H9 (cell line): Measurements from ENCODE around the gene UCHL1. TPM values are rescaled to one million over a fixed set of nuclear protein-coding genes. Genes with fewer than 3 reads are reported as not detected.

Source experiments
- DNase-seq: peaks from one replicate; pipeline ENCODE4 v3.0.0-alpha.2; 2017
- H2AFZ ChIP-seq: one replicate; pipeline ENCODE4 v1.6.1; 2013; ENCODE audit warnings: mild to moderate bottlenecking, low read length, control low read depth, moderate library complexity
- H2AK5ac ChIP-seq: 2 replicates; pipeline ENCODE4 v1.6.1; 2013; ENCODE audit warnings: low read length, control low read depth, mixed read lengths; ENCODE audit not compliant: insufficient read length
- H2BK120ac ChIP-seq: one replicate; pipeline ENCODE4 v1.6.1; 2013; ENCODE audit warnings: low read depth, mild to moderate bottlenecking, low read length, control low read depth, inconsistent platforms; ENCODE audit not compliant: poor library complexity, severe bottlenecking
- H2BK12ac ChIP-seq: 2 replicates; pipeline ENCODE4 v1.6.1; 2013; ENCODE audit warnings: low read length, control low read depth, mixed read lengths, low read depth; ENCODE audit not compliant: insufficient read length
- H2BK15ac ChIP-seq: 2 replicates; pipeline ENCODE4 v1.6.1; 2013; ENCODE audit warnings: low read depth, low read length, control low read depth
- H2BK20ac ChIP-seq: one replicate; pipeline ENCODE4 v1.6.1; 2013; ENCODE audit warnings: low read depth, mild to moderate bottlenecking, low read length, control low read depth, inconsistent platforms; ENCODE audit not compliant: poor library complexity, severe bottlenecking
- H2BK5ac ChIP-seq: 2 replicates; pipeline ENCODE4 v1.6.1; 2013; ENCODE audit warnings: low read length, control low read depth, mixed read lengths; ENCODE audit not compliant: insufficient read length
- H3K14ac ChIP-seq: 2 replicates; pipeline ENCODE4 v1.6.1; 2013; ENCODE audit warnings: low read length, control low read depth; ENCODE audit not compliant: insufficient read depth
- H3K18ac ChIP-seq: 2 replicates; pipeline ENCODE4 v1.6.1; 2013; ENCODE audit warnings: low read depth, mild to moderate bottlenecking, mixed read lengths, low read length, control low read depth; ENCODE audit not compliant: insufficient read length
- H3K23ac ChIP-seq: 2 replicates; pipeline ENCODE4 v1.6.1; 2013; ENCODE audit warnings: low read length, control low read depth, mixed read lengths, low read depth; ENCODE audit not compliant: insufficient read length
- H3K23me2 ChIP-seq: 2 replicates; pipeline ENCODE4 v1.6.1; 2013; ENCODE audit warnings: low read depth, mild to moderate bottlenecking, mixed read lengths, low read length, control low read depth; ENCODE audit not compliant: insufficient read length, poor library complexity, severe bottlenecking
- H3K27ac ChIP-seq: 2 replicates; pipeline ENCODE4 v1.5.1; 2013; ENCODE audit warnings: low read length, control low read depth, mixed read lengths, low read depth; ENCODE audit not compliant: insufficient read length
- H3K27me3 ChIP-seq: 2 replicates; pipeline ENCODE4 v1.6.1; 2013; ENCODE audit warnings: low read length, control low read depth, inconsistent platforms; ENCODE audit not compliant: insufficient read depth
- H3K4ac ChIP-seq: 2 replicates; pipeline ENCODE4 v1.6.1; 2013; ENCODE audit warnings: low read depth, mild to moderate bottlenecking, control low read depth, inconsistent platforms, low read length, moderate library complexity
- H3K4me1 ChIP-seq: 2 replicates; pipeline ENCODE4 v1.6.1; 2013; ENCODE audit warnings: low read length, control low read depth, inconsistent platforms; ENCODE audit not compliant: insufficient read depth
- H3K4me2 ChIP-seq: 2 replicates; pipeline ENCODE4 v1.6.1; 2013; ENCODE audit warnings: low read length, control low read depth, mixed read lengths; ENCODE audit not compliant: insufficient read length, insufficient read depth
- H3K56ac ChIP-seq: 2 replicates; pipeline ENCODE4 v1.6.1; 2013; ENCODE audit warnings: low read depth, mild to moderate bottlenecking, mixed read lengths, low read length, control low read depth; ENCODE audit not compliant: insufficient read length
- H3K79me1 ChIP-seq: 2 replicates; pipeline ENCODE4 v1.6.1; 2013; ENCODE audit warnings: low read depth, mild to moderate bottlenecking, moderate library complexity, low read length, control low read depth, inconsistent platforms; ENCODE audit not compliant: insufficient read depth, poor library complexity, severe bottlenecking
- H3K79me2 ChIP-seq: 2 replicates; pipeline ENCODE4 v1.6.1; 2013; ENCODE audit warnings: low read length, control low read depth, inconsistent platforms; ENCODE audit not compliant: insufficient read depth
- H3K9ac ChIP-seq: 2 replicates; pipeline ENCODE4 v1.6.1; 2013; ENCODE audit warnings: low read length, control low read depth, mixed read lengths; ENCODE audit not compliant: insufficient read length; ENCODE audit errors: extremely low read depth
- H3K9me3 ChIP-seq: one replicate; pipeline ENCODE4 v1.6.1; 2013; ENCODE audit warnings: low read depth, low read length, inconsistent platforms; ENCODE audit not compliant: control insufficient read depth
- H3T11ph ChIP-seq: one replicate; pipeline ENCODE4 v1.6.1; 2013; ENCODE audit warnings: mild to moderate bottlenecking, low read length, control low read depth, inconsistent platforms
- H4K20me1 ChIP-seq: one replicate; pipeline ENCODE4 v1.6.1; 2013; ENCODE audit not compliant: control insufficient read depth, insufficient read length, insufficient read depth
- H4K5ac ChIP-seq: 2 replicates; pipeline ENCODE4 v1.6.1; 2013; ENCODE audit warnings: low read depth, mild to moderate bottlenecking, mixed read lengths, low read length, control low read depth; ENCODE audit not compliant: insufficient read length
- H4K8ac ChIP-seq: replicated peaks from 2 replicates; pipeline ENCODE4 v1.6.1; 2013; ENCODE audit warnings: low read length, control low read depth, mixed read lengths, low read depth; ENCODE audit not compliant: insufficient read length
- H4K91ac ChIP-seq: 2 replicates; pipeline ENCODE4 v1.6.1; 2013; ENCODE audit warnings: low read depth, mild to moderate bottlenecking, moderate library complexity, mixed read lengths, low read length, control low read depth; ENCODE audit not compliant: insufficient read length
- H3K27ac Mint-ChIP-seq, 3 experiments: 2 replicates in 2 of 3; 3 replicates in 1 of 3; pipeline ENCODE4 v1.8.0; 2020 to 2021; ENCODE audit warnings: mixed read lengths in 3 of 3, mild to moderate bottlenecking in 1 of 3, moderate library complexity in 1 of 3
- H3K27me3 Mint-ChIP-seq: 2 replicates; pipeline ENCODE4 v1.8.0; 2021; ENCODE audit warnings: low read depth, mild to moderate bottlenecking, moderate library complexity, mixed read lengths
- H3K36me3 Mint-ChIP-seq, 3 experiments: 2 replicates in 2 of 3; 3 replicates in 1 of 3; pipeline ENCODE4 v1.8.0; 2020 to 2021; ENCODE audit warnings: low read depth in 3 of 3, mixed read lengths in 3 of 3; ENCODE audit not compliant: insufficient read depth in 1 of 3
- H3K4me1 Mint-ChIP-seq, 2 experiments: 2 replicates each; pipeline ENCODE4 v1.8.0; 2020; ENCODE audit warnings: mixed read lengths in 2 of 2
- H3K4me3 Mint-ChIP-seq, 2 experiments: 2 replicates in 1 of 2; 3 replicates in 1 of 2; pipeline ENCODE4 v1.8.0; 2020 to 2021; ENCODE audit warnings: mild to moderate bottlenecking in 2 of 2, mixed read lengths in 2 of 2, moderate library complexity in 1 of 2
- H3K9me3 Mint-ChIP-seq, 2 experiments: 2 replicates in 1 of 2; 3 replicates in 1 of 2; pipeline ENCODE4 v1.8.0; 2020; ENCODE audit warnings: mild to moderate bottlenecking in 2 of 2, mixed read lengths in 2 of 2, moderate library complexity in 1 of 2
- CTCF ChIP-seq: fragments of 200-600 bp; sonication (generic); conservative IDR thresholded peaks from 3 replicates; pipeline ENCODE4 v1.8.0; 2021; ENCODE audit warnings: antibody characterized with exemption, mild to moderate bottlenecking
- whole genome bisulfite sequencing: extraction: QIAGEN DNeasy Blood & Tissue Kit; methylation state at CpG from one replicate; pipeline ENCODE4 v1.1.7; 2013; ENCODE audit warnings: missing lambda C conversion rate, low lambda C conversion rate, mixed read lengths; ENCODE audit not compliant: insufficient read length; ENCODE audit errors: extremely low coverage; 5-methylcytosine and 5-hydroxymethylcytosine counted together
- total RNA-seq: library from RNA; stranded (reverse); gene quantifications from 2 replicates; pipeline ENCODE4 v1.2.1, GENCODE V29; 2021

The UCHL1 gene
- total RNA-seq, 1 experiment from 2014 or later, result 513 TPM

GRCh38 chr4:41236032-41236431, 20.7 kb upstream of the UCHL1 start:
- Histone ChIP-seq H3K23me2 (no peaks in the 10 kb centered on the region), H3T11ph (no peak overlapping the region), H4K5ac (no peak overlapping the region), H3K9ac (no peak overlapping the region), H3K4ac (no peak overlapping the region), H3K79me2 (no peaks in the 10 kb centered on the region), H3K27ac (no peak overlapping the region), H2BK15ac (no peak overlapping the region), H2BK20ac (no peak overlapping the region), H2AFZ (no peak overlapping the region), H2BK12ac (no peak overlapping the region), H2BK5ac (no peak overlapping the region), H2AK5ac (no peak overlapping the region), H3K18ac (no peak overlapping the region), H3K4me2 (no peak overlapping the region), H3K4me1 (no peaks in the 10 kb centered on the region), H4K8ac (no peak overlapping the region), H4K20me1 (no peaks in the 10 kb centered on the region), H4K91ac (no peak overlapping the region), H3K23ac (no peak overlapping the region), H3K9me3 (no peaks in the 10 kb centered on the region), H3K79me1 (no peaks in the 10 kb centered on the region), H2BK120ac (no peak overlapping the region), H3K56ac (no peak overlapping the region), H3K27me3 (no peaks in the 10 kb centered on the region), H3K14ac (no peak overlapping the region)
- no peak overlapping the region for H3K4me3 Mint-ChIP-seq
- H3K27ac Mint-ChIP-seq, result no peak overlapping the region
- DNase-seq, result no peak
- no CpG with 5 or more reads among the region's 1 CpG for WGBS
- TF ChIP-seq CTCF, result no peak
- H3K4me1 Mint-ChIP-seq, result 0 out of 4 replicates have a peak, but pooled peaks cover 0 to 3% of the 10 kb centered on the region in 2 experiments
- no peaks in the 10 kb centered on the region; the same call in 1 of the 2 replicates for H3K27me3 Mint-ChIP-seq
- no peaks in the 10 kb centered on the region for H3K9me3 Mint-ChIP-seq
- H3K36me3 Mint-ChIP-seq, result no peaks in the 10 kb centered on the region
